T-helper 2 cell treated with Interferon-gamma antibody and Interleukin-4, amounts not matched to agents 5 μg/mL and 100 μg/mL, for 36 hours (primary cell): ENCODE results near the gene CENPL.
"Not testable (repeated sequence)": the region's sequence is repeated elsewhere in the genome, so short reads cannot be mapped to it uniquely, and the experiment has no call there.

Experiments used
- DNase-seq: peaks from one replicate; pipeline ENCODE4 v3.0.0; 2021; ENCODE audit warnings: low spot score
- H3K27ac Mint-ChIP-seq: one replicate; pipeline ENCODE4 v1.8.0; 2021; ENCODE audit warnings: mild to moderate bottlenecking, mixed read lengths
- H3K27me3 Mint-ChIP-seq: one replicate; pipeline ENCODE4 v1.8.0; 2021; ENCODE audit warnings: low read depth, mixed read lengths
- H3K36me3 Mint-ChIP-seq: one replicate; pipeline ENCODE4 v1.8.0; 2021; ENCODE audit warnings: low read depth, mixed read lengths
- H3K4me1 Mint-ChIP-seq: one replicate; pipeline ENCODE4 v1.8.0; 2021; ENCODE audit warnings: low read depth, mixed read lengths
- H3K4me3 Mint-ChIP-seq: one replicate; pipeline ENCODE4 v1.8.0; 2022; ENCODE audit warnings: mild to moderate bottlenecking, moderate library complexity, mixed read lengths
- H3K9me3 Mint-ChIP-seq: one replicate; pipeline ENCODE4 v1.8.0; 2021; ENCODE audit warnings: mixed read lengths

The CENPL gene

GRCh38 chr1:173863224-173864161 is 38.8 kb upstream of the CENPL start:
- Mint-ChIP-seq H3K9me3 (no peaks in the 10 kb centered on the region), H3K4me3 (peak overlapping the region; percentile 98), H3K36me3 (peaks cover 56% of the 10 kb centered on the region), H3K27ac (peak overlapping the region; percentile 36), H3K4me1 (peaks cover 24% of the 10 kb centered on the region), H3K27me3 (no peaks in the 10 kb centered on the region)
- DNase-seq = no peak

- H3K4me3 Mint-ChIP-seq = no peak overlapping the region
- peaks cover 24% of the 10 kb centered on the region for H3K4me1 Mint-ChIP-seq
- H3K27me3 Mint-ChIP-seq = no peaks in the 10 kb centered on the region
- peaks cover 60% of the 10 kb centered on the region for H3K36me3 Mint-ChIP-seq
- no peak for DNase-seq
- no peaks in the 10 kb centered on the region for H3K9me3 Mint-ChIP-seq
- peak overlapping the region; percentile 45 for H3K27ac Mint-ChIP-seq
Measured at GRCh38 chr1:173862769-173863223, 38.1 kb upstream of the CENPL start.

GRCh38 chr1:173862146-173862768 is 37.6 kb upstream of the CENPL start:
- H3K4me3 Mint-ChIP-seq, H3K9me3 Mint-ChIP-seq, DNase-seq, H3K27me3 Mint-ChIP-seq: not testable (repeated sequence)
- Mint-ChIP-seq H3K27ac (peak overlapping the region; percentile 45), H3K4me1 (peaks cover 24% of the 10 kb centered on the region), H3K36me3 (peaks cover 60% of the 10 kb centered on the region)

- Mint-ChIP-seq H3K4me3 (no peak overlapping the region), H3K27me3 (no peaks in the 10 kb centered on the region)
- no peak for DNase-seq
Measured at GRCh38 chr1:173861731-173862145, 37.1 kb upstream of the CENPL start.

GRCh38 chr1:173860065-173860464 is 35.4 kb upstream of the CENPL start:
- Mint-ChIP-seq H3K4me3 (no peak overlapping the region), H3K27me3 (no peaks in the 10 kb centered on the region), H3K36me3 (peaks cover 50% of the 10 kb centered on the region), H3K27ac (no peak overlapping the region), H3K9me3 (no peaks in the 10 kb centered on the region), H3K4me1 (peaks cover 13% of the 10 kb centered on the region)
- DNase-seq = no peak

More at GRCh38 chr1:173861731-173862145, 37.1 kb upstream of the CENPL start:
- Mint-ChIP-seq H3K36me3 (peaks cover 55% of the 10 kb centered on the region), H3K4me1 (peaks cover 24% of the 10 kb centered on the region), H3K9me3 (no peaks in the 10 kb centered on the region), H3K27ac (peak overlapping the region; percentile 36)

- not testable (repeated sequence) for H3K27ac Mint-ChIP-seq, H3K27me3 Mint-ChIP-seq, H3K4me3 Mint-ChIP-seq, H3K9me3 Mint-ChIP-seq, DNase-seq
- Mint-ChIP-seq H3K36me3 (peaks cover 48% of the 10 kb centered on the region), H3K4me1 (peaks cover 11% of the 10 kb centered on the region)
Measured at GRCh38 chr1:173859547-173859946, 34.9 kb upstream of the CENPL start.

- no peak for DNase-seq
- Mint-ChIP-seq H3K4me3 (no peak overlapping the region), H3K27ac (peak overlapping the region; percentile 33), H3K36me3 (peaks cover 42% of the 10 kb centered on the region), H3K4me1 (no peaks in the 10 kb centered on the region), H3K27me3 (no peaks in the 10 kb centered on the region), H3K9me3 (no peaks in the 10 kb centered on the region)
Measured at GRCh38 chr1:173857363-173857917, 32.8 kb upstream of the CENPL start.

- DNase-seq = no peak
- peaks cover 44% of the 10 kb centered on the region for H3K36me3 Mint-ChIP-seq
- no peak overlapping the region for H3K4me3 Mint-ChIP-seq
- no peak overlapping the region for H3K27ac Mint-ChIP-seq
- H3K4me1 Mint-ChIP-seq = no peaks in the 10 kb centered on the region
- no peaks in the 10 kb centered on the region for H3K27me3 Mint-ChIP-seq
- no peaks in the 10 kb centered on the region for H3K9me3 Mint-ChIP-seq
Measured at GRCh38 chr1:173856903-173857302, 32.2 kb upstream of the CENPL start.

- peaks cover 45% of the 10 kb centered on the region for H3K36me3 Mint-ChIP-seq
- H3K4me3 Mint-ChIP-seq = no peak overlapping the region
- no peak overlapping the region for H3K27ac Mint-ChIP-seq
- DNase-seq = no peak
- no peaks in the 10 kb centered on the region for H3K9me3 Mint-ChIP-seq
- H3K27me3 Mint-ChIP-seq = no peaks in the 10 kb centered on the region
- no peaks in the 10 kb centered on the region for H3K4me1 Mint-ChIP-seq
Measured at GRCh38 chr1:173856014-173856413, 31.3 kb upstream of the CENPL start.

GRCh38 chr1:173853074-173853473 is 28.4 kb upstream of the CENPL start:
- Mint-ChIP-seq H3K9me3 (no peaks in the 10 kb centered on the region), H3K36me3 (peaks cover 40% of the 10 kb centered on the region), H3K4me1 (no peaks in the 10 kb centered on the region), H3K4me3 (no peak overlapping the region), H3K27ac (no peak overlapping the region), H3K27me3 (no peaks in the 10 kb centered on the region)
- no peak for DNase-seq

- no peaks in the 10 kb centered on the region for H3K4me1 Mint-ChIP-seq
- peaks cover 34% of the 10 kb centered on the region for H3K36me3 Mint-ChIP-seq
- H3K27me3 Mint-ChIP-seq = no peaks in the 10 kb centered on the region
- no peak overlapping the region for H3K27ac Mint-ChIP-seq
- H3K4me3 Mint-ChIP-seq = no peak overlapping the region
- DNase-seq = no peak
- H3K9me3 Mint-ChIP-seq = no peaks in the 10 kb centered on the region
Measured at GRCh38 chr1:173852105-173852504, 27.4 kb upstream of the CENPL start.

- Mint-ChIP-seq H3K27me3 (no peaks in the 10 kb centered on the region), H3K9me3 (no peaks in the 10 kb centered on the region), H3K36me3 (peaks cover 32% of the 10 kb centered on the region), H3K27ac (no peak overlapping the region), H3K4me3 (no peak overlapping the region), H3K4me1 (peaks cover 7% of the 10 kb centered on the region)
- DNase-seq = no peak
Measured at GRCh38 chr1:173832748-173833147, 8.1 kb upstream of the CENPL start.

- peaks cover 26% of the 10 kb centered on the region for H3K4me1 Mint-ChIP-seq
Measured at GRCh38 chr1:173827611-173828010, 2.9 kb upstream of the CENPL start.

GRCh38 chr1:173823781-173824314 is 835 bp downstream of the CENPL start:
- H3K9me3 Mint-ChIP-seq = no peaks in the 10 kb centered on the region

More at GRCh38 chr1:173827611-173828010, 2.9 kb upstream of the CENPL start:
- Mint-ChIP-seq H3K27me3 (no peaks in the 10 kb centered on the region), H3K36me3 (peaks cover 28% of the 10 kb centered on the region), H3K4me3 (no peak overlapping the region), H3K27ac (no peak overlapping the region), H3K9me3 (no peaks in the 10 kb centered on the region)
- no peak for DNase-seq

More at GRCh38 chr1:173823781-173824314, 835 bp downstream of the CENPL start:
- Mint-ChIP-seq H3K36me3 (peaks cover 37% of the 10 kb centered on the region), H3K4me3 (peak overlapping the region; percentile 94), H3K4me1 (peaks cover 40% of the 10 kb centered on the region), H3K27ac (peak overlapping the region; percentile 98), H3K27me3 (no peaks in the 10 kb centered on the region)
- no peak for DNase-seq
